ENCODE data around the gene HOXA11.

HOXA11 gene

GRCh38 chr7:27205325-27206280 lies 20.6 kb upstream of the HOXA11 start:
- no peak for DNase-seq

- DNase-seq = no peak
Observed at GRCh38 chr7:27204851-27205322, 19.9 kb upstream of the HOXA11 start.

- no peak for DNase-seq
Observed at GRCh38 chr7:27203964-27204594, 19.0 kb upstream of the HOXA11 start.

- DNase-seq = no peak
Observed at GRCh38 chr7:27203365-27203953, 18.4 kb upstream of the HOXA11 start.

- no peak for DNase-seq
Observed at GRCh38 chr7:27202862-27203134, 17.8 kb upstream of the HOXA11 start.

- DNase-seq = no peak
Observed at GRCh38 chr7:27202018-27202861, 17.2 kb upstream of the HOXA11 start.

- DNase-seq = no peak
Observed at GRCh38 chr7:27201580-27202017, 16.6 kb upstream of the HOXA11 start.

GRCh38 chr7:27200761-27201579 lies 15.9 kb upstream of the HOXA11 start:
- no peak for DNase-seq

- no peak for DNase-seq
Observed at GRCh38 chr7:27199849-27200760, 15.1 kb upstream of the HOXA11 start, which contains the start of gene HOXA13. HOXA13 (minus strand) TSS chr7:27200091; CDS start chr7:27200077, 14 bp downstream.

GRCh38 chr7:27198871-27199801 lies 14.1 kb upstream of the HOXA11 start:
- DNase-seq = no peak

GRCh38 chr7:27198138-27198841 lies 13.3 kb upstream of the HOXA11 start:
- DNase-seq = no peak

- no peak for DNase-seq
Observed at GRCh38 chr7:27197137-27198042, 12.4 kb upstream of the HOXA11 start.

- peak; percentile 76 for DNase-seq
Observed at GRCh38 chr7:27196287-27196767, 11.3 kb upstream of the HOXA11 start.

- DNase-seq = no peak
Observed at GRCh38 chr7:27194686-27195379, 9.8 kb upstream of the HOXA11 start.

- DNase-seq = no peak
Observed at GRCh38 chr7:27194002-27194352, 8.9 kb upstream of the HOXA11 start.

GRCh38 chr7:27193335-27194001 lies 8.4 kb upstream of the HOXA11 start:
- no peak for DNase-seq

Data from effector CD8-positive, alpha-beta T cell (primary cell).